Lower leg skin (tissue), 3 donors: Measurements from ENCODE around the gene PURA.

ENCODE experiments used
- CTCF ChIP-seq, 3 donors: fragments of 450-650 bp; IDR thresholded peaks; one replicate each; pipeline ENCODE4 v1.5.1; 2016; ENCODE audit warnings: antibody characterized with exemption in 3 of 3, mild to moderate bottlenecking in 3 of 3, moderate library complexity in 2 of 3
- POLR2A ChIP-seq, 2 donors: fragments of 450-650 bp; IDR thresholded peaks; one replicate each; pipeline ENCODE4 v1.6.1; 2016 to 2017; ENCODE audit warnings: antibody characterized with exemption in 2 of 2, mild to moderate bottlenecking in 1 of 2, moderate library complexity in 1 of 2

GRCh38 chr5:140172483-140172882, 58.6 kb downstream of the PURA start:
- no peak for TF ChIP-seq CTCF (IDR thresholded peaks at IDR 0.05)
- no peak for TF ChIP-seq POLR2A (IDR thresholded peaks at IDR 0.05)
